ENCODE results near the gene PPP2R2D.

The PPP2R2D gene

GRCh38 chr10:131998845-131999681 is 98.3 kb downstream of the PPP2R2D start:
- DNase-seq (ENCODE audit: low spot score) = no peak

- no peak for DNase-seq (ENCODE audit: low spot score)
Measured at GRCh38 chr10:132001238-132001972, 100.6 kb downstream of the PPP2R2D start.

- DNase-seq (ENCODE audit: low spot score) = no peak
Measured at GRCh38 chr10:132002004-132002403, 101.2 kb downstream of the PPP2R2D start.

GRCh38 chr10:132003282-132003924 is 102.6 kb downstream of the PPP2R2D start:
- DNase-seq (ENCODE audit: low spot score) = no peak

GRCh38 chr10:132004052-132004451 is 103.2 kb downstream of the PPP2R2D start:
- no peak for DNase-seq (ENCODE audit: low spot score)

GRCh38 chr10:132005147-132005546 is 104.3 kb downstream of the PPP2R2D start:
- no peak for DNase-seq (ENCODE audit: low spot score)

- DNase-seq (ENCODE audit: low spot score) = no peak
Measured at GRCh38 chr10:132006966-132007365, 106.2 kb downstream of the PPP2R2D start.

GRCh38 chr10:132007681-132008080 is 106.9 kb downstream of the PPP2R2D start:
- no peak for DNase-seq (ENCODE audit: low spot score)

Data from kidney capillary endothelial cell (primary cell).